A549 (cell line): ENCODE measurements around the gene TNIK. TPM values are rescaled to one million over a fixed set of nuclear protein-coding genes. Genes with fewer than 3 reads are reported as not detected.
A peak's percentile ranks its signal among the peaks of the same experiment; 100 is the strongest.

ENCODE experiments used
- ATAC-seq, 2 experiments: fragments of 200-7000 bp in 1 of 2; fragments of >200 bp in 1 of 2; cut with Nextera tagmentation in 1 of 2; cut with Tn5 transposase in 1 of 2; 3 replicates each; pipeline versions ENCODE4 v1.8.0 to v1.9.1; 2018 to 2020; ENCODE audit warnings: mild to moderate bottlenecking in 1 of 2, moderate library complexity in 1 of 2
- CTCF ChIA-PET: fragments of 300-600 bp; sonication (Branson Sonifier 250); formaldehyde crosslinking; extraction: SDS; loops from one replicate; lab custom pipeline; 2021; ENCODE audit warnings: antibody characterized with exemption, inconsistent platforms; lab: Yijun Ruan, JAX
- POLR2A ChIA-PET: fragments of 350-600 bp; formaldehyde crosslinking; extraction: SDS; loops from one replicate; lab custom pipeline; 2021; ENCODE audit warnings: antibody characterized with exemption, inconsistent platforms; lab: Yijun Ruan, JAX
- DNase-seq, 2 experiments: peaks; one replicate each; pipeline versions ENCODE4 v3.0.0 to v3.0.0-alpha.2; 2011 to 2016; ENCODE audit warnings: low read depth in 1 of 2, low spot score in 1 of 2
- FAIRE-seq: peaks from 2 replicates; lab custom pipeline; 2011; peaks lifted over from hg19 to GRCh38; lab: Jason Lieb, UNC
- H3K27ac ChIP-seq, 2 experiments: fragments of >200 bp; sonication (Bioruptor Twin); formaldehyde crosslinking; 3 replicates each; pipeline ENCODE4 v1.5.1; 2016 to 2017
- H3K4me1 ChIP-seq: fragments of >200 bp; sonication (Bioruptor Twin); formaldehyde crosslinking; 3 replicates; pipeline ENCODE4 v1.6.1; 2016
- H3K4me2 ChIP-seq: fragments of >200 bp; sonication (Bioruptor Twin); formaldehyde crosslinking; 3 replicates; pipeline ENCODE4 v1.6.1; 2016
- H3K4me3 ChIP-seq: fragments of >200 bp; sonication (Bioruptor Twin); formaldehyde crosslinking; 3 replicates; pipeline ENCODE4 v1.5.1; 2016
- H3K9me3 ChIP-seq: fragments of >200 bp; sonication (Bioruptor Twin); formaldehyde crosslinking; 3 replicates; pipeline ENCODE4 v1.6.1; 2016
- BHLHE40 ChIP-seq: IDR thresholded peaks from 2 replicates; pipeline ENCODE4 v1.6.1; 2012; ENCODE audit warnings: low read depth, low read length, inconsistent platforms
- CEBPB ChIP-seq, 2 experiments: fragments of >200 bp in 1 of 2; sonication (Bioruptor Twin) in 1 of 2; formaldehyde crosslinking in 1 of 2; IDR thresholded peaks; 2 replicates each; pipeline ENCODE4 v1.6.1; 2012 to 2016
- CHD2 ChIP-seq: fragments of 150-350 bp; IDR thresholded peaks from 2 replicates; pipeline ENCODE4 v1.6.1; 2014; ENCODE audit warnings: low read length; ENCODE audit not compliant: partially characterized antibody
- CHD4 ChIP-seq: fragments of 200-600 bp; sonication (generic); IDR thresholded peaks from 2 replicates; pipeline ENCODE4 v1.6.1; 2016; ENCODE audit warnings: antibody characterized with exemption, mild to moderate bottlenecking, borderline replicate concordance
- CTCF ChIP-seq: fragments of >200 bp; sonication (Bioruptor Twin); formaldehyde crosslinking; IDR thresholded peaks from 3 replicates; pipeline ENCODE4 v1.5.1; 2016
- EHF ChIP-seq: fragments of 250-450 bp; sonication (Bioruptor Pico); IDR thresholded peaks from 2 replicates; pipeline ENCODE4 v1.5.0; 2020; ENCODE audit warnings: mild to moderate bottlenecking
- EHMT2 ChIP-seq: fragments of 200-600 bp; sonication (generic); IDR thresholded peaks from 2 replicates; pipeline ENCODE4 v1.6.1; 2016; ENCODE audit warnings: antibody characterized with exemption, low read depth, mild to moderate bottlenecking, moderate library complexity
- HDAC2 ChIP-seq: fragments of 200-600 bp; sonication (generic); IDR thresholded peaks from 2 replicates; pipeline ENCODE4 v1.6.1; 2016
- HOXB13 ChIP-seq: fragments of 250-450 bp; sonication (Bioruptor Pico); IDR thresholded peaks from 2 replicates; pipeline ENCODE4 v1.5.0; 2020; ENCODE audit warnings: low read depth, mild to moderate bottlenecking, moderate library complexity
- HOXB5 ChIP-seq: fragments of 250-450 bp; sonication (Bioruptor Pico); IDR thresholded peaks from 2 replicates; pipeline ENCODE4 v1.5.0; 2020; ENCODE audit warnings: mild to moderate bottlenecking, moderate library complexity
- JUNB ChIP-seq: fragments of >200 bp; sonication (Bioruptor Twin); formaldehyde crosslinking; IDR thresholded peaks from 2 replicates; pipeline ENCODE4 v1.6.1; 2016
- KDM5A ChIP-seq: fragments of 200-600 bp; sonication (generic); IDR thresholded peaks from 2 replicates; pipeline ENCODE4 v1.6.1; 2016; ENCODE audit warnings: antibody characterized with exemption, mild to moderate bottlenecking
- MAFK ChIP-seq: fragments of 450-650 bp; IDR thresholded peaks from 2 replicates; pipeline ENCODE4 v1.6.1; 2014; ENCODE audit not compliant: partially characterized antibody
- PBX3 ChIP-seq: IDR thresholded peaks from 2 replicates; pipeline ENCODE4 v1.6.1; 2012
- POLR2AphosphoS2 ChIP-seq: conservative IDR thresholded peaks from 2 replicates; pipeline ENCODE4 v1.6.1; 2012; ENCODE audit warnings: low read length, improper control_type of control experiment, inconsistent platforms
- RFX5 ChIP-seq: fragments of 450-650 bp; IDR thresholded peaks from 2 replicates; pipeline ENCODE4 v1.7.1; 2014; ENCODE audit warnings: antibody characterized with exemption, mild to moderate bottlenecking, moderate library complexity
- RNF2 ChIP-seq: fragments of 200-600 bp; sonication (generic); IDR thresholded peaks from 2 replicates; pipeline ENCODE4 v1.6.1; 2016; ENCODE audit warnings: low read depth, mild to moderate bottlenecking, antibody characterized with exemption, moderate library complexity, borderline replicate concordance
- ZC3H11A ChIP-seq: fragments of 450-650 bp; IDR thresholded peaks from 2 replicates; pipeline ENCODE4 v1.6.1; 2014; ENCODE audit warnings: antibody characterized with exemption, mild to moderate bottlenecking
- ZNF302 ChIP-seq: fragments of 250-450 bp; sonication (Bioruptor Pico); IDR thresholded peaks from 2 replicates; pipeline ENCODE4 v1.9.0; 2021; ENCODE audit warnings: inconsistent platforms, mild to moderate bottlenecking, moderate library complexity
- WGBS: methylation state at CpG from one replicate; pipeline ENCODE4 v1.1.6; 2017; ENCODE audit errors: missing lambda C conversion rate; 5-methylcytosine and 5-hydroxymethylcytosine counted together
- polyA plus RNA-seq, 4 experiments: library from polyadenylated mRNA; depleted of rRNA in 3 of 4; stranded (reverse); fragments of >200 nt; fragmentation: RNase III in 1 of 4; extraction: RNeasy Plus Mini Kit Qiagen cat#74134 plus additional on column Dnase treatment in 1 of 4; gene quantifications; 2 replicates in 3 of 4; 3 replicates in 1 of 4; pipeline ENCODE4 v1.2.3, GENCODE V29; 2011 to 2017
- TF ChIP-seq, protein P1 (sequence below): fragments of >200 bp; sonication (Bioruptor Twin); formaldehyde crosslinking; IDR thresholded peaks from 2 replicates; pipeline ENCODE4 v1.6.1; 2016

TNIK gene
- polyA plus RNA-seq, 2 of the 4 experiments (the other 2 are of a cell fraction), result 1.6 to 1.8 TPM

- H3K4me3 ChIP-seq, result no peak overlapping the region
- H3K27ac ChIP-seq, result no peak overlapping the region
- ATAC-seq (peak in 1 of 2 experiments; percentile 40; a peak in 1 of 6 replicates), FAIRE-seq (no peak), DNase-seq (peak in 1 of 2 experiments; percentile 30)
- H3K4me2 ChIP-seq, result no peak overlapping the region
- no peaks in the 10 kb centered on the region for H3K9me3 ChIP-seq
- WGBS, result 70% methylated on average over 3 of the region's 3 CpGs
- ChIA-PET CTCF (interaction anchor here (0.9 to 1.7 kb wide), 2 partner anchors 16 to 19 kb away, joined by 3 to 4 read pairs; no protein-coding TSS in a partner anchor), POLR2A (no interaction called here)
- TF ChIP-seq ZNF302 (CRISPR knock-in tag) (no peak), MAFK (no peak), CEBPB (IDR thresholded peaks at IDR 0.05) (peak; percentile 57 to 66; a peak in 3 of 4 replicates), RNF2 (no peak), KDM5A (no peak), HOXB13 (no peak), CTCF (peak; percentile 15; the same call in 1 of the 3 replicates), HDAC2 (no peak)
- H3K4me1 ChIP-seq, result no peaks in the 10 kb centered on the region
Measured at GRCh38 chr3:171328419-171329082, 131.7 kb downstream of the TNIK start.

DNA sequence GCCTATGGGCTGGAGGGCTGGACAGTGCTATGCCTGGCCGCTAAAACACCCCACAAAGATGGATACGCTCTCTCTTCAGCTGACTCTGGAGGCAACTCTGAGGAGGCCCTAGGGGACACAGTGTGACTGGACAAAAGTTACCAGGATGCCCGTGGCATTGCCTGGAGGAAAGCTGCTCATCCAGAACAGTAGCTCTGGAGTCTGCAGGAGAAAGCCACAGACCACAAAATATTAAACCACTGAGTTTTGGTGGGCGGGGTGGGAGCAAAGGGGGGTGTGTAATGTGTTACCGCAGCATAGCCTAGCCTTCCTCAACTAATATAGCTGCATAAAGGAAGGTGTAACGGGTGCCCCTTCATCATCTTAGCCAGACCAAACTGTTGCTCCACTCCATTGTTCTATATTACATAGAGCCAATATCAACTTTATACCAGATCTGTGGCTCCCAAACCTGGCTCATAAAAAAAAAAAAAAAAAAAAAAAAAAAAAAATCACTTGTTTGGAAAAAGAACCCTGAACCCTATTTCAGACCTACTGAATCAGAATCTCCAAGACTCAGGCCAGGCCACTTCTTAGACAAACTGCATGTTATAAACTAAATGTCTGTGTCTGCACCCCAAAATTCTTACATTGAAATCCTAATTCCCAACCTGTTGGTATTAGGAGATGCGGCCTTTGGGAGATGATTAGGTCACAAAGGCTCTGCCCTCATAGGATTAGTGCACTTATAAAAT is 132.6 kb downstream of the TNIK start:
- 85% methylated on average over 5 of the region's 7 CpGs for WGBS
- FAIRE-seq (no peak), ATAC-seq (no peak)

GRCh38 chr3:171326717-171327440 is 133.3 kb downstream of the TNIK start:
- no peak overlapping the region for H3K27ac ChIP-seq
- no peak for DNase-seq
- no peaks in the 10 kb centered on the region for H3K4me1 ChIP-seq
- H3K9me3 ChIP-seq, result no peaks in the 10 kb centered on the region
- WGBS, result 50% methylated on average over 1 of the region's 1 CpG
- POLR2A ChIA-PET, result no interaction called here
- TF ChIP-seq PBX3 (no peak), ZNF302 (CRISPR knock-in tag) (no peak), POLR2AphosphoS2 (no peak), EHF (CRISPR knock-in tag) (no peak), CHD4 (no peak), CHD2 (no peak), ZC3H11A (no peak), EHMT2 (no peak), BHLHE40 (no peak), RFX5 (no peak)
- TF ChIP-seq, protein P1, sequence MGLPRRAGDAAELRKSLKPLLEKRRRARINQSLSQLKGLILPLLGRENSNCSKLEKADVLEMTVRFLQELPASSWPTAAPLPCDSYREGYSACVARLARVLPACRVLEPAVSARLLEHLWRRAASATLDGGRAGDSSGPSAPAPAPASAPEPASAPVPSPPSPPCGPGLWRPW, result no peak
- TF ChIP-seq, all 56 proteins: peak for 0
- FAIRE-seq (no peak), ATAC-seq (no peak)
- Histone ChIP-seq H3K4me3 (no peak overlapping the region), H3K4me2 (no peak overlapping the region)
- CTCF ChIA-PET, result interaction anchor here (1.1 kb wide), 1 partner anchor 277 kb away, joined by 3 read pairs; no protein-coding TSS in a partner anchor

More for the DNA sequence above, 132.6 kb downstream of the TNIK start:
- POLR2A ChIA-PET, result no interaction called here
- no peak overlapping the region for H3K27ac ChIP-seq
- no peak overlapping the region for H3K4me2 ChIP-seq
- no peak for TF ChIP-seq BHLHE40
- no peak for TF ChIP-seq JUNB
- no peak for TF ChIP-seq ZNF302 (CRISPR knock-in tag)
- no peak for TF ChIP-seq PBX3
- no peak for TF ChIP-seq HOXB5
- DNase-seq, result no peak
- no peaks in the 10 kb centered on the region for H3K9me3 ChIP-seq
- H3K4me1 ChIP-seq, result no peaks in the 10 kb centered on the region
- CTCF ChIA-PET, result interaction anchor here (0.9 to 1.7 kb wide), 3 partner anchors 15 to 278 kb away, joined by 3 to 4 read pairs (median 3); no protein-coding TSS in a partner anchor
- H3K4me3 ChIP-seq, result no peak overlapping the region
